NCI-H2196 treated with DMSO at 0.1 percent for 48 hours (cell line): ENCODE results near the gene PLCH1.
"Not testable (repeated sequence)": the region's sequence is repeated elsewhere in the genome, so short reads cannot be mapped to it uniquely, and the experiment has no call there.

Experiments used
- DNase-seq: peaks from one replicate; lab custom pipeline; 2025; ENCODE audit not compliant: unreplicated experiment; lab: John Stamatoyannopoulos, UW

The PLCH1 gene

GRCh38 chr3:155425396-155425795 is 319.5 kb downstream of the PLCH1 start:
- DNase-seq = no peak

GRCh38 chr3:155424323-155424710 is 320.6 kb downstream of the PLCH1 start:
- no peak for DNase-seq

- no peak for DNase-seq
These were observed 321.1 kb downstream of the PLCH1 start for GRCh38 chr3:155423526-155424322.

- no peak for DNase-seq
These were observed 323.9 kb downstream of the PLCH1 start for GRCh38 chr3:155420881-155421486.

- DNase-seq = no peak
These were observed 324.5 kb downstream of the PLCH1 start for GRCh38 chr3:155420406-155420805.

GRCh38 chr3:155418407-155418806 is 326.5 kb downstream of the PLCH1 start:
- DNase-seq = no peak

- no peak for DNase-seq
These were observed 327.8 kb downstream of the PLCH1 start for GRCh38 chr3:155417119-155417517.

- DNase-seq = no peak
These were observed 328.3 kb downstream of the PLCH1 start for GRCh38 chr3:155416500-155417118.

- no peak for DNase-seq
These were observed 332.0 kb downstream of the PLCH1 start for GRCh38 chr3:155412904-155413303.

GRCh38 chr3:155411500-155412223 is 333.2 kb downstream of the PLCH1 start:
- no peak for DNase-seq

GRCh38 chr3:155409336-155409735 is 335.5 kb downstream of the PLCH1 start:
- DNase-seq = no peak

GRCh38 chr3:155407971-155408370 is 336.9 kb downstream of the PLCH1 start:
- no peak for DNase-seq

- no peak for DNase-seq
These were observed 337.5 kb downstream of the PLCH1 start for GRCh38 chr3:155407331-155407730.

- no peak for DNase-seq
These were observed 340.4 kb downstream of the PLCH1 start for GRCh38 chr3:155404486-155404885.

GRCh38 chr3:155402656-155403055 is 342.2 kb downstream of the PLCH1 start:
- no peak for DNase-seq

- DNase-seq = no peak
These were observed 346.8 kb downstream of the PLCH1 start for GRCh38 chr3:155398046-155398445.

- DNase-seq = not testable (repeated sequence)
These were observed 350.0 kb downstream of the PLCH1 start for GRCh38 chr3:155394896-155395295.

GRCh38 chr3:155394240-155394639 is 350.6 kb downstream of the PLCH1 start:
- DNase-seq = no peak

GRCh38 chr3:155393316-155393715 is 351.6 kb downstream of the PLCH1 start:
- no peak for DNase-seq

- DNase-seq = no peak
These were observed 352.7 kb downstream of the PLCH1 start for GRCh38 chr3:155392138-155392537.

GRCh38 chr3:155391551-155391958 is 353.3 kb downstream of the PLCH1 start:
- DNase-seq = no peak

GRCh38 chr3:155391104-155391503 is 353.8 kb downstream of the PLCH1 start:
- DNase-seq = no peak
